HG03460 (cell line): ENCODE data around the gene FOXI2.

Experiments
- ATAC-seq: cut with Tn5 transposase; IDR thresholded peaks from one replicate; pipeline ENCODE4 v1.9.1; 2021; ENCODE audit not compliant: unreplicated experiment

FOXI2 gene

GRCh38 chr10:127740596-127740995 is 3.6 kb downstream of the FOXI2 start:
- no peak for ATAC-seq

- ATAC-seq = no peak
Observed at GRCh38 chr10:127743205-127743604, 6.2 kb downstream of the FOXI2 start.

DNA sequence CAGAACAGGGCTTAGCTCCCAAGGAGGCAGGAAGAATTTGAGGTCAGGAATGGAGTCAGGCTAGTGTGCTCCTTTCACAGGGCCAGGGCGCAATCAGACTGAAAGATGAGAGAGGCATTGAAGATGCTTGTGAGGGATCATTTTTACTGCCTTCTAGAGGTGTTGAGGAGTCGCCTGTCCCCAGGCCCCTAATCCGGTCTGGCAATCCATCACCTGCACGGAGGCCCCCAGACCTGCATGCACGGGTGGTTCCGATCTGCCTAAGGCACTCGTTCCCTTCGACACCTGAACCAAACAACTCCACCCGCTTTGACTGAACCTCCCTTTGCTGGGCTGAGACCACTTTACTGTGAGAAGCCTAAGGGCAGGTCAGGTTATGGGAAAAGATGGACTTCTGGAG is 8.0 kb downstream of the FOXI2 start:
- no peak for ATAC-seq

GRCh38 chr10:127745861-127746260 is 8.9 kb downstream of the FOXI2 start:
- no peak for ATAC-seq

DNA sequence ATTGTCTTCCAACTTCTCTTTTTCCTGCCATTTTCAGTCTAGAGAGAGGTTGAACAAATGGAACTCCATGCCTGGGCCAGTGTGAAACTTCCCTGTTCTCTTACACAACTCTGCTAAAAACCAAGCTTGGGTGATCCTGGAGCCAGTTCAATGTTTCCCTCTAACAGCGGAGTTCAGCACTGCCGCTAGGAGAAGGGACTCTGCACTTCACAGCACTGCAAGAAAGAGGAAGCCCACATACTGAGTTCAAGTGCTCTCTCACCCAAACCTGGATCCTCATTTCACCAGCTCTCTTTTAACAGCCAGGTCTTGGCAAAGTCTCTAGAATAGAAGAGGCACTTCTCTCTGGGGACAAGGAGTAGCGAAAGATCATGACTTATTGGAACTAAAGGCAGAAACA is 18.8 kb downstream of the FOXI2 start:
- ATAC-seq = no peak

DNA sequence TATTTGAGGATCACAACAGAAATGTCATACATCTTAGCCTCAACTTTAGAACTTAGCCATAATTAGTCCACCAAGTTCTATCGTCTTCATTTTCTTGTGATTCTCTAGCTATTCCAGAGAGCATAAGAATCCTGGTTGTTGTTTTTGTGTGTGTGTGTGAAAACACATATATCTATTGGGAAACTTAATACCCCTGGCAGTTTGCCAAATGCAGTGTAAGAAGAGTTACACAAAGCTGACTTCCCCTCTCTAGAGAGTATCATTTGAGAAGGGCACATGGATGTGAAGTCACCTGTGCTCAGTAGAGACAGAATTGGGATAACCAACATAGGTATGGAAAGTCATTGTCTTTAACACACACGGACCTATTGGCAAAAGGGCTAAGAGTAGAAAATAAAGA is 19.3 kb downstream of the FOXI2 start:
- no peak for ATAC-seq

DNA sequence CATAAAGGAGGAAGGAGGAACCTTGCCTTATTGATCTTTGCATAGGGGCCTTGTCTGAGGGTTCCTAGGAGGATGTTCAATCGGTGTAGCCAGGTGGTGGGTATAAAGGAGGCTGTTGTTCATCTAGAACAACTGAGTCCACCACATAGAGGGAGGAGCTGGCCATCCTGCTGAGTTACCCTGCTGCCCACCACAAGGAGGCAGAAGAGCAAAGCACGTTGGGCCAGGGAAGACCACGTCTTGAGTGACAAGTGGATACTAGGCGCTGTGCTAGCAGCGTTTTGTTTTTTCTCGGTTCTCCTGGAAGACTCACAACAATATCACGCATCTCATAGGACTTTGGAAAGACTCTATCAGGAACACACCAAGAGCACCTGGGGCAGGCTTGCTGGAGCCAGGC is 20.0 kb downstream of the FOXI2 start:
- ATAC-seq = no peak

DNA sequence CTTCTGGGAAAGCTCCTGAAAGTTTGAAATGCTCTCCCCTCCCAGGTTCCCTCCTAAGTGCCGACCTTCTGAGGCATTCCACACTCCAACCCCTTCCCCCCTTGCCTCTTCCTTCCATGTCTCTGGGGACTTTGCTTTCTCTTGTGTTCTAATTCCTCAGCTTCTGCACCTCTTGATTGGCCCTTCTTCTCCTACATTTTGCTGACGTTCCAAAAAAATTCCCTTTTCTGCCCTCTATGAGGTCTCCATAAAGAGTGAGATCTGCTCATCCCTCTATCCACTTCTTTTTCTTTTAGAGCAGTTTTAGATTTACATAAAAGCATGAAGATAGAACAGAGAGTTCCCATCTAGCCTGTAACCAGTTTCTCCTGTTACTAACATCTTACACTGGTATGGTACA is 22.3 kb downstream of the FOXI2 start:
- ATAC-seq = no peak

- no peak for ATAC-seq
Observed at GRCh38 chr10:127762925-127763324, 25.9 kb downstream of the FOXI2 start.

- no peak for ATAC-seq
Observed at GRCh38 chr10:127774766-127775559, 38.0 kb downstream of the FOXI2 start.

- no peak for ATAC-seq
Observed at GRCh38 chr10:127776816-127777215, 39.8 kb downstream of the FOXI2 start.

GRCh38 chr10:127781412-127781811 is 44.4 kb downstream of the FOXI2 start:
- no peak for ATAC-seq

GRCh38 chr10:127787873-127788272 is 50.9 kb downstream of the FOXI2 start:
- ATAC-seq = no peak

DNA sequence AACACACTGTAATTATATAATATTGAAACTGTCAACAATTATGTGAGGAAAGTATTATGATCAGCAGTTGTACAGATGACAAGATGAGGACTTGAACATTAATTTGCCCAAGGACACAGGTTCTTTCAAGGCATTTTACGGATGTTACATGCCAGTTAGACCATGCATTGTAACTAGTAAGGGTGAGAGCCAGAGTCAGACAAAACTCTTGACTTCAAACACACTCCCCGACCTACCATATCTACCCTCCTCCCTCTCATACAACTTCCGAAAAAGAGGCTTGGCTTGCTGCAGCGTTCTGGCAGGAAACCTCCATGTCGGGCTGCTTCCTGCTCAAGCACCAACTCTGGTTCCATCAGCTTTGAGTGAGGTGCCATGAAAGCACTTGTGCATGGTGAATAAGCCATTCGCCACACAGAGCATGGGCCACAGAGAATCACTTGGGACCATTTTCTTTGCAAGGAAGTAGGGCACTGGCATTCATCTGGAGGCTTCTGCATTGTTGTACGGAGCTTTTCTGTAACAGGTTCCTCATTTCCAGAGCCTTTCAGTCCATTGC is 53.2 kb downstream of the FOXI2 start:
- no peak for ATAC-seq
